OCI-LY7 (cell line): ENCODE results near the gene RCL1.
A peak's percentile ranks its signal among the peaks of the same experiment; 100 is the strongest.

Experiments used
- CTCF ChIP-seq: fragments of 200-600 bp; sonication (generic); conservative IDR thresholded peaks from 2 replicates; pipeline ENCODE4 v1.5.1; 2014; ENCODE audit warnings: mild to moderate bottlenecking, antibody characterized with exemption, low read length, moderate library complexity, mixed read lengths
- EZH2phosphoT487 ChIP-seq: fragments of 200-600 bp; sonication (generic); IDR thresholded peaks from 2 replicates; pipeline ENCODE4 v1.6.1; 2018; ENCODE audit warnings: low read depth, borderline replicate concordance, mild to moderate bottlenecking, mixed run types, antibody characterized with exemption, low read length, moderate library complexity, mixed read lengths

DNA sequence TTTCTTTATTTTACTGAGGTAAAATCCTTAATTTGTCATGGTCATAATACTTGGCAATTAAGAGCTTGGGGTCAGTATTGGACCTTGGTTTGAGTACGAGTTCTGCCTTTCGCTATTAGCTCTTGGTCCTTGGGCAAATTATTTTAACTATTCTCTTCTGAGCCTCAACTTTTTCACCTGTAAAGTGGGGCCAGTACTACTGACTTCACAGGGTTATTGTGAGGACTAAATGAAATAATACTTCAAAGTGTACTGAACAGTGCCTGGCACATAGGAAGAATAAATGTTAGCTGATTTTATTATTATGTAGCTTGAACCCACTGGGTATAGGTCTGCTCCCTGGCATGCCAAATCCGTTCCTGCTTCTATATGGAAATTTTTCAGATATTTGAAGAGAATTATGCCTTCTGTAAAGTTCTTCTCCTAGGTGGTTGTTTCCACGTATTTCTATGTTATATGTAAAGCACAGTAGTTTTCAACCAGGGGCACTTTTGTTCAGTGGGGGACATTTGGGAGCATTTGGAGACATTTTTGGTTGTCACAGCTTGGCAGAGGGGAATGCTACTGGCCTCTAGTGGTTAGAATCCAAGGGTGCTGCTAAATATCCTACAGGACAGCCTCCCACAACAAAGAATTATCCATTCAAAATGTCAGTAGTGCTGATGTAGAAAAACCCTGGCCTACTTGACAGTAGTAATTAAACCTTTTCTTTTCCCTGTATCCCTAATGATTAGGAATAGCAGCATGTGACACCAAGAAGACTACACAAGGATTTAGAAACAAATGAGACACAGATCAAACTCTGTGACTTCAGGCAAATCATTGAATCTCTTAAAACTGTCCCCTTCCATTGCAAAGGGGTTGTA, 4.5 kb downstream of the RCL1 start:
- TF ChIP-seq CTCF (peak; percentile 88), EZH2phosphoT487 (no peak)
